Measurements from ENCODE around the gene CAMP.

Gene CAMP

GRCh38 chr3:48245136-48245535, 21.8 kb downstream of the CAMP start:
- Histone ChIP-seq H3K9ac (no peak overlapping the region), H3K4me1 (peaks cover 2% of the 10 kb centered on the region)
- TF ChIP-seq CTCF (IDR thresholded peaks at IDR 0.05), result no peak

GRCh38 chr3:48247401-48247811, 24.1 kb downstream of the CAMP start:
- no peak overlapping the region for H2AFZ ChIP-seq
- no peaks in the 10 kb centered on the region for H3K9me3 ChIP-seq (ENCODE audit: control insufficient read depth, low read length)
- H3K4me2 ChIP-seq (ENCODE audit: low read length), result no peak overlapping the region
- no peaks in the 10 kb centered on the region for H3K36me3 ChIP-seq (ENCODE audit: control insufficient read depth, insufficient read depth, low read length)
- no peaks in the 10 kb centered on the region for H3K4me1 ChIP-seq
- no peaks in the 10 kb centered on the region for H3K79me2 ChIP-seq
- no peak overlapping the region for H3K27ac ChIP-seq
- H3K27me3 ChIP-seq (ENCODE audit: control insufficient read depth, insufficient read depth, low read length), result no peaks in the 10 kb centered on the region
- no peak for TF ChIP-seq CTCF (IDR thresholded peaks at IDR 0.05)
- H3K9ac ChIP-seq, result no peak overlapping the region
- H3K4me3 ChIP-seq (ENCODE audit: low read depth, low read length), result no peak overlapping the region

More at GRCh38 chr3:48245136-48245535, 21.8 kb downstream of the CAMP start:
- H3K27me3 ChIP-seq (ENCODE audit: control insufficient read depth, insufficient read depth, low read length), result no peaks in the 10 kb centered on the region
- H3K4me3 ChIP-seq (ENCODE audit: low read depth, low read length), result no peak overlapping the region
- no peak overlapping the region for H3K27ac ChIP-seq
- H3K9me3 ChIP-seq (ENCODE audit: control insufficient read depth, low read length), result no peaks in the 10 kb centered on the region
- H2AFZ ChIP-seq, result no peak overlapping the region
- H3K79me2 ChIP-seq, result no peaks in the 10 kb centered on the region
- H3K4me2 ChIP-seq (ENCODE audit: low read length), result no peak overlapping the region
- no peaks in the 10 kb centered on the region for H3K36me3 ChIP-seq (ENCODE audit: control insufficient read depth, insufficient read depth, low read length)

GRCh38 chr3:48248095-48248850, 25.0 kb downstream of the CAMP start:
- Histone ChIP-seq H3K79me2 (peaks cover 3% of the 10 kb centered on the region), H3K4me1 (no peaks in the 10 kb centered on the region), H3K4me3 (ENCODE audit: low read depth, low read length) (no peak overlapping the region), H3K36me3 (ENCODE audit: control insufficient read depth, insufficient read depth, low read length) (no peaks in the 10 kb centered on the region), H3K4me2 (ENCODE audit: low read length) (no peak overlapping the region), H3K9me3 (ENCODE audit: control insufficient read depth, low read length) (no peaks in the 10 kb centered on the region), H3K9ac (no peak overlapping the region), H3K27me3 (ENCODE audit: control insufficient read depth, insufficient read depth, low read length) (no peaks in the 10 kb centered on the region), H3K27ac (no peak overlapping the region), H2AFZ (no peak overlapping the region)
- TF ChIP-seq CTCF (IDR thresholded peaks at IDR 0.05), result no peak

DNA sequence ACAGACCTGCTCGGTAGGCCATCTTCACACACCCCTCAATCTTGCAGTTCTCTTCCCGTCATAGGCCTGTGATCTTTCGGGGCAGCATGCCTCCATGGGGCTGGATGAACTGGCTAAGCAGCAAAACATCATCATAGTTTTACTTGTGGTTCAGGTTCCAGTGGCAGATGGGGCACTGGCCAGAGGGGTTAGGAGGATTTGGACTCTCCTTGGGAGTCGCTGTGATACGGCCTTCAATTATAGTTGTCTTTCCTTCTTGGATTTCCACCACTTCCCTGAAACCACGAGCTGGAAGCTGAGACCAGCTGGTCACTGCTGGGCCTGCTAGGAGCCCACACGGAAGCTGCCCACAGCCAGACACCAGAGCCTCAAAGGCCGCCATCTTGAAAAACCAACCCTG, 33.3 kb downstream of the CAMP start:
- no peaks in the 10 kb centered on the region for H3K27me3 ChIP-seq (ENCODE audit: control insufficient read depth, insufficient read depth, low read length)
- no peak overlapping the region for H2AFZ ChIP-seq
- no peak overlapping the region for H3K9ac ChIP-seq
- H3K36me3 ChIP-seq (ENCODE audit: control insufficient read depth, insufficient read depth, low read length), result no peaks in the 10 kb centered on the region
- no peak overlapping the region for H3K4me3 ChIP-seq (ENCODE audit: low read depth, low read length)
- no peak overlapping the region for H3K27ac ChIP-seq
- H3K79me2 ChIP-seq, result peaks cover 7% of the 10 kb centered on the region
- no peaks in the 10 kb centered on the region for H3K4me1 ChIP-seq
- no peak overlapping the region for H3K4me2 ChIP-seq (ENCODE audit: low read length)
- no peaks in the 10 kb centered on the region for H3K9me3 ChIP-seq (ENCODE audit: control insufficient read depth, low read length)
- TF ChIP-seq CTCF (IDR thresholded peaks at IDR 0.05), result no peak

GRCh38 chr3:48258530-48258929, 35.2 kb downstream of the CAMP start:
- no peak for TF ChIP-seq CTCF (IDR thresholded peaks at IDR 0.05)
- H3K79me2 ChIP-seq, result peaks cover 4% of the 10 kb centered on the region
- H3K36me3 ChIP-seq (ENCODE audit: control insufficient read depth, insufficient read depth, low read length), result no peaks in the 10 kb centered on the region
- no peaks in the 10 kb centered on the region for H3K4me1 ChIP-seq
- no peaks in the 10 kb centered on the region for H3K27me3 ChIP-seq (ENCODE audit: control insufficient read depth, insufficient read depth, low read length)
- H3K4me2 ChIP-seq (ENCODE audit: low read length), result no peak overlapping the region
- no peaks in the 10 kb centered on the region for H3K9me3 ChIP-seq (ENCODE audit: control insufficient read depth, low read length)
- H3K27ac ChIP-seq, result no peak overlapping the region
- no peak overlapping the region for H3K4me3 ChIP-seq (ENCODE audit: low read depth, low read length)
- no peak overlapping the region for H3K9ac ChIP-seq
- H2AFZ ChIP-seq, result no peak overlapping the region

Data from parathyroid adenoma (tissue), 2 donors.